IPS-NIHi7 (cell line): Measurements from ENCODE around the gene MRPS18B.
A peak's percentile ranks its signal among the peaks of the same experiment; 100 is the strongest.
"Not testable (repeated sequence)": the region's sequence is repeated elsewhere in the genome, so short reads cannot be mapped to it uniquely, and the experiment has no call there.

Experiments
- DNase-seq: peaks from one replicate; pipeline ENCODE4 v3.0.0; 2012; ENCODE audit warnings: mixed read lengths; ENCODE audit errors: extremely low spot score

The MRPS18B gene

DNA sequence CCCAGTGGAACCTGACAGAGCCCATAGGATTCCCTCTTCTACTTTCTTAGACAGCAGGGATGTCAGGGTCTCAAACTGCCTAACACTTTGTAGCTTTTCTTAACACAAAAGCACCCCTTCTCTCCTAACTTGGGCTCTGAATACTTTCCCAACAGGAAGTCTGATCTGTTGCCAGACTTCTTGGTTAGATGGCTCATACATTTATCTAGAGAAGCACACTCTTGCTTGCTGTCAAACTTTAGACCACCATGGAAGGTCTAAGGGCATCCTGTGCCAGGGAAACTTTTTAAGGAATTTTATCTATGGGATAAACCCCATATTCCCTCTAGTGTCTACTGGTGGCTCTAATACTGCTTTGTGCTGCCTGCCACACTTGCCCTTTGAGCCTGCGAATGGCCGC, 26.0 kb downstream of the MRPS18B start:
- DNase-seq: no peak

DNA sequence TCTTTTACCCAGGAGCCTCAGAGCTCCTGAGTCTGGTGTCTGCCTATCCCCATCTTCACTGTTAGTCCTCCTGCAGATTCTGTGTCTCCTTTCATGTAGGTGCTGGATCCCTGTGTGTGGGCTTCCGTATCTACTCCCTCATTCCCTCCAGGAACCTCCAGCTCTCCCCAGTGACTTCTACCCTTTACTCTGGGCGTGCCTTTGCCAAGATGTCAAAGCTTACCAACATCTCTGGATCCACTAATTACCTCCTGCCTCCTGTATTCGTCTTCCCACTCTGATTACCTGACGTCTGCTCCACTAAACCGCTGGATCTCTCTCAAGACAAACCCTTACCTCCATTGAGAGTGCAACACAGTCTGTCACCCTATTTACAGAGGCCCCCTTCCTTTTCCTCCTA, 27.1 kb downstream of the MRPS18B start:
- no peak for DNase-seq

DNA sequence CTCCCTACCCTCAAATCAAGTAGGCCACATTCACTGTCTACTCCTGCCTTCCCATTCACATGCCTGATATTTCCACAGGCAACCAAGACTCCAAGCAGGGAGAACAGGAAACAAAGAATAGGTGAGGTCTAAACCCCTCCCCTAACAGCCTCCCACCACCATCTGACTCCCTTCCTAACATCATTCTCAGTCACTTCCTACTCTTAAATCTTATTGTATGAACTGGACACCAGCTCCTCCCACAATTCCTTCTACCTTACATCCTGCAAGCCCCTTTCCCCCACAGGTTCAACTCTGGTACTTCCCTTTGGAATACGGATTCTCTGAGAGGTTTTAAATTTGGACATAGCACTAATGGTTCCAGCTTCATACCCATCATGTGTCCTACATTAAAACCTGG, 28.3 kb downstream of the MRPS18B start:
- no peak for DNase-seq

DNA sequence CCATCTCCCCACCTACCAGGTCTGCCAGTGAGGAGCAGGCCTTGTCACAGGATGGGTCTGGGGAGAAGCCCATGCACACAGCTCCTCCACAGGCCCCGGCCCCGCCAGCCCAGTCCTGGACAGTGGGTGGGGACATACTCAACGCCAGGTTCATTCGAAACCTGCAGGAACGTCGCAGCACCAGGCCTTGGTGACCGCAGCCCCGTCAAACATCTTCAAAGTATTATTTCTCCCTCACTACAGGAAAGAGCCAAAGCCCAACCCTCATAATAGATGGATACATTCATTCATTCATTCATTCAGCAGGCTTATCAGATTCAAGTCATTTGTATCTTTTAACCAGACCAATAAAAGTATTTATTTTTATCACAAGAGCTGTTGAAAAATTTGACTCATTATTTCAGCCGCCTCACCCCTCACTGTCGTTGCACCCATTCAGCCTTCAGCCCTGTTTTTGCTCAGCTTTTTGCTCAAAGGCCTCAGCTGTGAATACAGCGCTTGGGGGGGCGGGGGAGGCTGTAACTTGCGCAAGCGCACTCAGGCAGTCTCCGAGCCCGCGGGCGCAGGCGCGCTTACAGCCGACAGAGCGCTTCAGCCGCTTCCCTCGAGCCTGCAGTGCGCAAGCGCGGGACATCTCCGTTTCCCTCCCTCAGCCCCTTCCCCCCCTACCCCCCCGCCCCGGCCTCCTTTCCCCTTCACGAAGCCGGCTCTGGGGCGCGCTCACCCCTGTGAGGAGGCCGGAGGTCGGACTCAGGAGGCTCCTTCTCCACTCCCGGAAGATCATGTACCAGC, 29.0 kb downstream of the MRPS18B start, which contains the start of gene C6orf136:
TSS of gene C6orf136 (plus strand) at position 684 of the 792 bp plus-strand sequence. CDS start at position 783, 99 bp downstream.
- peak; percentile 97 for DNase-seq

DNA sequence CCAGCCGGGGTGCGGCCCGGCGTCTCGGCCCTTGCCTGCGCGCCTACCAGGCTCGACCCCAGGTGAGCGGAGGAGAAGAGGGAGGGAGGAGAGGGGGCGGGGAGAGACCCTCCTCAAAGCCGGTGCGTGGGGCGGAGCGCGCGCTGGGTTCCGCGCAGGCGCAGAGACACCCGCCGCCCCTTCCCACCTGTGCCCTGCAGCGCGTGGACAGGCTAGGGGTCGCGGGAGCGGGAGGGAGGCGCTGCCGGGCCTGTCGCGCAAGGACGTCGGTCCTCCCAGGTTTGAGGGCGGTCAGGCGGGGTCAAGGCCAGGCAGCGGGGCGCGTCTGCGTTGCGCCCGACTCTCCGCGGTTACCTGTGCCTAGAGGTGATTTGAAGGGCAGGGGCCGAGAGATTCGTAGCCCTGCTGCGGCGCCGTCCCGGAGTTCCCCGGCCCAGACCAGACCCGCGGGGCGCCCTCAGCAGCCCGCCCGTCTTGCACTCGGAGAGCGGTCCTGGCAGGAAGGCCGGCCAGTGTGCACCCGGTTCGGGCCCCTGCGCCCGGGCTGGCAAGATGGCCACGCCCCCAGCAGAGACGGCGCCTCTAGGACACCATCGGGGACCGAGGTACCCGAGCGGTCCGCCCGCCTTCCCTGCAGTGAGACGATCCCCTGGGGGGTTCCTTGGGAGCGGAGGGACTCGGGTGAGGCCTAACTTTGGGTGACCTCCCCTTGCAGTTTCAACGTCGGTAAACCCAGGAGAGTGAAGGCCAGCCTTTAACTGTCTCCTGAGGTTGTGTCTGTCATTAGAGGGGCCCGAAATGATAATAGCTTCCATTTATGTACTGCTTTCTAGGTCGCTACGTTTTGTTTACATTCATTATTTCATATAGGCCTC, 29.8 kb downstream of the MRPS18B start:
- peak; percentile 90 for DNase-seq

GRCh38 chr6:30651143-30651542, 33.5 kb downstream of the MRPS18B start:
- DNase-seq: no peak

GRCh38 chr6:30654798-30655742, 37.4 kb downstream of the MRPS18B start:
- DNase-seq: no peak

- DNase-seq: no peak
Measured at GRCh38 chr6:30655743-30656094, 38.1 kb downstream of the MRPS18B start.

DNA sequence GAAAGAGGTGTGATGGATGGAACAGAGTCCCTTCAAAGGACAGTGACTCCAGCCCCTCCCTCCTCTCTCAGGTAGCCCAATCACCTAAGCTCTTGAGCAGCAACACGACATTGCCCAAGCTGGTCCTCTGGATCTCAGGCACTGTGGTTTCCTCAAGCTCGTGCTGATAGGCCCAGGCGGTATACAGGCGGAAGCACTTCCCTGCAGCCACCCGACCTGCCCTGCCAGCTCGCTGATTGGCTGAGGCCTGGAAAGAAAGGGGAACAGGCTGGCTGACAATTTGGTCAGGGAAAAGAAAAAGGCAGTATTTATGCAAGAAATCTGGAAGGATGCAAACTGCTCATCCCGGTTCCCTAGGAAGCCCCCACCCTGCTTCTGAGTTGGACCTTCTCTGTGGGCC, 38.9 kb downstream of the MRPS18B start:
- DNase-seq: no peak

DNA sequence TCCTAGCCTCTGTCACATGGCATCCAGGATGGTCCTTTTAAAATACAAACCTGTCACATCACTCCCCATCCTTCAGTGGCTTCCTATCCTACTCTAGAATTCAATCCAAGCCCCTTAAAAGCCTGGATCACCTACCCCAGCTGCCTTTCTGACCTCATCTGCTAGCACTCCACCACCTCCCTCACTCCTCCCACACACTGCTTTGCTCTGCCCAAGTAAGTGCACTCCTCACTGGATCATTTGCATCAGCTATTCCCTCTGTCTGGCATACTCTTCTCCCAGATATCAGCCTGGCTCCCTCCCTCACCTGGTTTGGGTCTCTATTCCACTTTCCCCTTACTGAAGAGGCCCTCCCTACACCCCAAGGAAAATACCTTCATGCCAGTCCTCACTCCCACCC, 39.8 kb downstream of the MRPS18B start:
- no peak for DNase-seq

- DNase-seq: not testable (repeated sequence)
Measured at GRCh38 chr6:30657922-30658321, 40.3 kb downstream of the MRPS18B start.

DNA sequence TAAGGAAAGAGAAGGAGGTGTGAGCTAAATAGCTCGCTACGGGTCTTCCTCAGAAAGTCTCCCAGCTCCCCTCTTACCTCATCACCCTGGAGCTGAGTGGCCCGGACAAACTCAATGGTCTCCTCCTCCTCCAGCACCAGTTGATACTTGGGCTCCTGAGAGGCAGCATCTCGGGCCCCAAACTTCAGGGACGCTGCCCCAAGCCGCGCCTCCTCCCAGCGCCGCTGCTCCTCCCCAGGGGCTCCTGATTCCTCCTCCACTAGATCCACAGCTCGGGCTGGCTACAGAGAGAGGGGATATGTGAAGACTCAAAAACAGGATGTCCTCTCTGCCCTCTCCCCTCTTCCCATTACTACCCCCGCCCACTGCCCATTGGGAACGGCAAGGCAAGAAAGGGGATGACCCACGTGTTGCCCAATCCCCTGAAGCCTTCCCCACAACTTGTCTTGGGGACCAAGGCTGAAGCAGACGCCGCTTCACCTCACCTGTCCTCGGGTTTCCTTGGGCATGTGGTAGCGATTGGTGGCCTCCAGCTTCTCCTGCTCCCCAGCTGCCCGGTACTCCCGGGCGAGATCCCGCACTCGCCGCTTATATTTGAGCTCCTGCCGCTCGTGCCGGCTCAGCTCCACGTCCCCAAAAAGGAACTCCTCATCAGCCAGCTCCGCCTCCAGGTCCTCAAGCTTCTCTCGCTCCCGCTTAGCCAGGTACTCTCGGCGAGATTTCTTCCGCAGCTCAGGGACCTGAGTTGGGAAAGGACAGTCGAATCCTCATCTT, 47.5 kb downstream of the MRPS18B start:
- no peak for DNase-seq

DNA sequence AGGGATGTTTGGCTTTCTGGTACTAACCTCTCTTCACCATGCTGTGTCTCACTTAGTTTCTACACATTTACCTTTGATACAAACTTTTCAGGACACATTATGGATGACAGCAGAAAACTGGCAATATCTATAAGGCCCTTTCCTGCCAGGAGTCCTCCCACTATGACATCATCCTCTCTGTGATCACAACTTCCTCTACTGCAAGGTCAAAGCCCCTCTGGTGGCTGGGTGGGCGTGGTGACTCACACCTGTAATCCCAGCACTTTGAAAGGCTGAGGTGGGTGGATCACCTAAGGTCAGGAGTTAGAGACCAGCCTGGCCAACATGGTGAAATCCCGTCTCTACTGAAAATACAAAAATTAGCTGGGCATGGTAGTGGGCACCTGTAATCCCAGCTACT, 48.7 kb downstream of the MRPS18B start:
- DNase-seq: not testable (repeated sequence)

DNA sequence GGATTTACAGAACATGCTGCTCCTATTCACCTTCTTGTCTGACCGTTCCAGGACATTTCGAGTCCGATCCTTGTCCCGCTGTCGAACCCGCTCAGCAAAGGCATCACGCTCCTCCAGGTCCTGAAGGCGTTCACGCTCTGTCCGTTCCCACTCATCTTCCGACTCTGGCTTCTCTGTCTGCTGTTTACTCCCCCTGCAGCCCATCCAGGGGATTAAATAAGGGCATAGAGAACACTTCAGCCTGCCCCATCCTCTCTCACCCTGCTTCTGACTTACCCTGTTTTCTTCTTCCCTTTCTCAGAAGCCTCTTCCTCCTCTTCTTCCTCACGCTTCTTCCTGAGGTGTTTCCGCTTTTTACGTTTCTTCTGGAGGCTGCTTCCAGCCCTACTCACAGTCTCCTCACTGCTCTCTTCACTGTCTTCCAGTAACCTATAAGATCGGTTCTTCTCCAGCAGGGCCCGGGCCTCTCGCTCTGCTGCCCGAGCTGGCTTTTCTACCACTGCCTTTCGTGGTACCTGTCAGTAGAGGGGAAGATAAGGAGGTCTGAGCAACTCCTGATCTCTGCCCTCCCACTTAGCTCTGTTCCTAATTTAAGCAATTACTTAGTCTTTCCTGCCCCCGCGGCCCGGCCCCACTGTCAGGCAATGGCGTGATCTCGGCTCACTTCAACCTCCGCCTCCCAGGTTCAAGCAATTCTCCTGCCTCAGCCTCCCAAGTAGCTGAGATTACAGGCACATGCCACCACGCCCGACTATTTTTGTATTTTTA, 53.3 kb downstream of the MRPS18B start:
- no peak for DNase-seq

GRCh38 chr6:30672445-30673253, 55.0 kb downstream of the MRPS18B start, which contains the start of gene DHX16:
TSS of gene DHX16 (minus strand) at chr6:30673006. CDS start at chr6:30672841, 165 bp downstream.
- DNase-seq: peak; percentile 89
